HCT116 (cell line): ENCODE results near the gene CTNNA2.

Experiments used
- CBX3 ChIP-seq: IDR thresholded peaks from 2 replicates; pipeline ENCODE4 v1.6.1; 2012; ENCODE audit warnings: low read depth
- CTCF ChIP-seq, 3 experiments: fragments of 200-600 bp in 1 of 3; sonication (generic) in 1 of 3; IDR thresholded peaks in 2 of 3; conservative IDR thresholded peaks in 1 of 3; 2 replicates each; pipeline ENCODE4 v1.5.1; 2012 to 2017; ENCODE audit warnings: low read depth in 2 of 3, low read length in 2 of 3, antibody characterized with exemption in 1 of 3, borderline replicate concordance in 1 of 3, control low read depth in 1 of 3, mild to moderate bottlenecking in 1 of 3, mixed read lengths in 1 of 3, mixed run types in 1 of 3, moderate library complexity in 1 of 3; ENCODE audit not compliant: insufficient read depth in 1 of 3
- EZH2 ChIP-seq: fragments of 200-600 bp; sonication (generic); IDR thresholded peaks from 2 replicates; pipeline ENCODE4 v1.6.1; 2017; ENCODE audit warnings: antibody characterized with exemption, mixed run types
- MAX ChIP-seq: IDR thresholded peaks from 2 replicates; pipeline ENCODE4 v1.6.1; 2012
- POLR2A ChIP-seq: IDR thresholded peaks from 2 replicates; pipeline ENCODE4 v1.7.0; 2011; ENCODE audit warnings: borderline replicate concordance; ENCODE audit not compliant: insufficient read depth, insufficient read length; ENCODE audit errors: extremely low read depth
- POLR2AphosphoS5 ChIP-seq: IDR thresholded peaks from 2 replicates; pipeline ENCODE4 v1.6.1; 2011; ENCODE audit warnings: mild to moderate bottlenecking, low read depth, low read length, moderate library complexity
- RAD21 ChIP-seq: IDR thresholded peaks from 2 replicates; pipeline ENCODE4 v1.6.1; 2012; ENCODE audit warnings: low read depth, mild to moderate bottlenecking
- REST ChIP-seq: IDR thresholded peaks from 2 replicates; pipeline ENCODE4 v1.6.1; 2012; ENCODE audit warnings: low read depth
- SIN3A ChIP-seq: IDR thresholded peaks from 2 replicates; pipeline ENCODE4 v1.6.1; 2012; ENCODE audit warnings: low read depth
- SP1 ChIP-seq: IDR thresholded peaks from 2 replicates; pipeline ENCODE4 v1.6.1; 2012; ENCODE audit warnings: low read depth

GRCh38 chr2:80464275-80464674, 951.4 kb downstream of the CTNNA2 start:
- TF ChIP-seq SIN3A (no peak), CTCF (IDR thresholded peaks at IDR 0.05 in 2 of 3, conservative IDR thresholded peaks at IDR 0.05 in 1 of 3; ENCODE audit: borderline replicate concordance in 1 of 3, insufficient read depth in 1 of 3, low read depth in 2 of 3, low read length in 2 of 3) (no peak), CBX3 (no peak), REST (no peak), POLR2A (no peak), RAD21 (no peak), POLR2AphosphoS5 (no peak), MAX (no peak), EZH2 (no peak), SP1 (no peak)
